Neural cell (in vitro differentiated cells): ENCODE results near the gene UNC79. TPM values are rescaled to one million over a fixed set of nuclear protein-coding genes. Genes with fewer than 3 reads are reported as not detected.

Experiments
- H2AFZ ChIP-seq: fragments of 200-600, 300-800 bp; sonication (generic), shearing (Covaris generic); 2 replicates; pipeline ENCODE4 v1.6.0; 2014; ENCODE audit warnings: low read depth, mild to moderate bottlenecking, antibody characterized with exemption, low read length, moderate library complexity
- H3F3A ChIP-seq: fragments of 200-600 bp; shearing (Covaris generic); 2 replicates; pipeline ENCODE4 v1.6.1; 2016; ENCODE audit warnings: mild to moderate bottlenecking, moderate library complexity, mixed read lengths, antibody characterized with exemption, low read length; ENCODE audit not compliant: insufficient read depth, poor library complexity, severe bottlenecking
- H3K27ac ChIP-seq: fragments of 200-600, 300-800 bp; sonication (generic), shearing (Covaris generic); 2 replicates; pipeline ENCODE4 v1.5.1; 2014; ENCODE audit warnings: mild to moderate bottlenecking, low read length, moderate library complexity
- H3K27me3 ChIP-seq: fragments of 300-800, 200-600 bp; sonication (generic), shearing (Covaris generic); 2 replicates; pipeline ENCODE4 v1.6.0; 2014; ENCODE audit warnings: mild to moderate bottlenecking, low read depth, low read length, moderate library complexity; ENCODE audit not compliant: insufficient read depth
- H3K36me3 ChIP-seq: fragments of 300-800, 200-600 bp; sonication (generic), shearing (Covaris generic); 2 replicates; pipeline ENCODE4 v1.5.1; 2014; ENCODE audit warnings: mild to moderate bottlenecking, antibody characterized with exemption, low read length, moderate library complexity; ENCODE audit not compliant: insufficient read depth
- H3K4me2 ChIP-seq: fragments of 300-800, 200-600 bp; sonication (generic), shearing (Covaris generic); 2 replicates; pipeline ENCODE4 v1.6.0; 2014; ENCODE audit warnings: mild to moderate bottlenecking, low read length
- H3K4me3 ChIP-seq: fragments of 300-800, 200-600 bp; sonication (generic), shearing (Covaris generic); 2 replicates; pipeline ENCODE4 v1.5.1; 2014; ENCODE audit warnings: mild to moderate bottlenecking, low read length, moderate library complexity
- H3K79me2 ChIP-seq: fragments of 200-600 bp; shearing (Covaris generic); replicated peaks from 2 replicates; pipeline ENCODE4 v1.6.0; 2014; ENCODE audit warnings: mild to moderate bottlenecking, low read length, moderate library complexity; ENCODE audit not compliant: insufficient read depth
- H3K9ac ChIP-seq: fragments of 300-800, 200-600 bp; sonication (generic), shearing (Covaris generic); 2 replicates; pipeline ENCODE4 v1.6.1; 2016; ENCODE audit warnings: mild to moderate bottlenecking, low read length, mixed read lengths
- H3K9me2 ChIP-seq: fragments of 200-600 bp; shearing (Covaris generic); 2 replicates; pipeline ENCODE4 v1.6.1; 2016; ENCODE audit warnings: mild to moderate bottlenecking, low read length, mixed read lengths; ENCODE audit not compliant: insufficient read depth
- H3K9me3 ChIP-seq: fragments of 200-600, 300-800 bp; sonication (generic), shearing (Covaris generic); 2 replicates; pipeline ENCODE4 v1.6.1; 2016; ENCODE audit warnings: mild to moderate bottlenecking, mixed run types, low read length, moderate library complexity, mixed read lengths
- H4K20me1 ChIP-seq: fragments of 200-600 bp; shearing (Covaris generic); 2 replicates; pipeline ENCODE4 v1.6.1; 2016; ENCODE audit warnings: mild to moderate bottlenecking, mixed run types; ENCODE audit not compliant: insufficient read depth
- EP300 ChIP-seq: fragments of 450-650 bp; conservative IDR thresholded peaks from 2 replicates; pipeline ENCODE4 v1.6.1; 2014; ENCODE audit warnings: antibody characterized with exemption, mild to moderate bottlenecking, moderate library complexity; ENCODE audit not compliant: poor library complexity, severe bottlenecking
- EZH2 ChIP-seq: fragments of 200-600, 300-800 bp; shearing (Covaris generic), sonication (generic); IDR thresholded peaks from 2 replicates; pipeline ENCODE4 v1.6.1; 2014; ENCODE audit warnings: antibody characterized with exemption, low read length, borderline replicate concordance, mild to moderate bottlenecking; ENCODE audit not compliant: insufficient read depth, poor library complexity, severe bottlenecking
- MXI1 ChIP-seq: fragments of 450-650 bp; conservative IDR thresholded peaks from 2 replicates; pipeline ENCODE4 v1.6.1; 2014; ENCODE audit warnings: antibody characterized with exemption, mild to moderate bottlenecking; ENCODE audit not compliant: poor library complexity, severe bottlenecking
- POLR2AphosphoS5 ChIP-seq: IDR thresholded peaks from 2 replicates; pipeline ENCODE4 v1.6.1; 2012
- RAD21 ChIP-seq: fragments of 450-650 bp; conservative IDR thresholded peaks from 2 replicates; pipeline ENCODE4 v1.6.1; 2014; ENCODE audit warnings: antibody characterized with exemption, mild to moderate bottlenecking, moderate library complexity
- SMC3 ChIP-seq: fragments of 450-650 bp; conservative IDR thresholded peaks from 2 replicates; pipeline ENCODE4 v1.6.1; 2014; ENCODE audit warnings: antibody characterized with exemption, mild to moderate bottlenecking, moderate library complexity; ENCODE audit not compliant: poor library complexity
- TAF1 ChIP-seq: IDR thresholded peaks from 2 replicates; pipeline ENCODE4 v1.6.1; 2012; ENCODE audit warnings: low read depth
- polyA plus RNA-seq: library from polyadenylated mRNA; depleted of rRNA; stranded (reverse); fragments of >200 nt; gene quantifications from 2 replicates; pipeline ENCODE4 v1.2.3, GENCODE V29; 2014
- TF ChIP-seq, protein P1 (sequence below): IDR thresholded peaks from 2 replicates; pipeline ENCODE4 v1.6.1; 2012; ENCODE audit warnings: borderline replicate concordance
- TF ChIP-seq, protein P2 (sequence below): fragments of 450-650 bp; IDR thresholded peaks from 2 replicates; pipeline ENCODE4 v1.5.1; 2014; ENCODE audit warnings: antibody characterized with exemption, mild to moderate bottlenecking, moderate library complexity; ENCODE audit not compliant: poor library complexity, severe bottlenecking

UNC79 gene
- polyA plus RNA-seq, 1 donor from 2014 or later: 22.6 TPM

DNA sequence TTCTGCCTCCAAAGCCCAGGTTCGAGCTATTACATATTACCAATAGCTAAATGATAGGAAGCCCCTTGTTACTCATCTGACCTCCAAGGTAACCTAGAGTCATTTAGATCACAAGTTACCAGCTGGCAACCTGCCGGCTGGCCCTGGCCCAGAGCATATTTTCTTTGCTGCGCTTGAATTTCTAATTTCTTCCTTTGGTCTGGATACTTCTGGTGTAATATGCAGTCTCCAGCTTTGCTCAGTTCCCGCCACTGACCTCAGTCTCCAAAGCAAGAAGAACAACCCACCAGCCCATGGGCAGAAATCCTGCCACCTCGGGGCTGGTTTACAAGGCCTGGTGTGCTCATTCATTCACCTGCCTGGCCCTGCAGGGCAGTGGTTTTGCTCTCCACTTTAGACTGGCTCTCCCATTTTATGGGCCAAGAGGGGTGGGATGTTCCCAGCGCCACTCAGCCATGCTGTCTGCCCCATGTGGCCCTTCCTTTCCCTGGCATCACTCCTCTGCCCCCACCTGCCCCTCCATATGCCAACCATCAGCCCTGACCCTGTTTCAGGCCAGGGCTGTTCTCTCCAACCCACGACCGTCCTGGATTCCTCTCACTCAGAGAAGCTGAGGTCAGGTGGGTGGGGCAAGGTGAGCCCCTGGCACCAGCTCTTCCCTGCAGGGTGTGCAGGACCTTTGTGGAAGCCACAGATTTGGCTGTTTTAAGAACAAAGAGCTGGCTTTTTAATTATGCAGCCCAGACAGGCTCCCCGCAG is 281.5 kb downstream of the UNC79 start:
- Histone ChIP-seq H3K4me2 (no peak overlapping the region), H3F3A (no peaks in the 10 kb centered on the region), H2AFZ (no peak overlapping the region)

DNA sequence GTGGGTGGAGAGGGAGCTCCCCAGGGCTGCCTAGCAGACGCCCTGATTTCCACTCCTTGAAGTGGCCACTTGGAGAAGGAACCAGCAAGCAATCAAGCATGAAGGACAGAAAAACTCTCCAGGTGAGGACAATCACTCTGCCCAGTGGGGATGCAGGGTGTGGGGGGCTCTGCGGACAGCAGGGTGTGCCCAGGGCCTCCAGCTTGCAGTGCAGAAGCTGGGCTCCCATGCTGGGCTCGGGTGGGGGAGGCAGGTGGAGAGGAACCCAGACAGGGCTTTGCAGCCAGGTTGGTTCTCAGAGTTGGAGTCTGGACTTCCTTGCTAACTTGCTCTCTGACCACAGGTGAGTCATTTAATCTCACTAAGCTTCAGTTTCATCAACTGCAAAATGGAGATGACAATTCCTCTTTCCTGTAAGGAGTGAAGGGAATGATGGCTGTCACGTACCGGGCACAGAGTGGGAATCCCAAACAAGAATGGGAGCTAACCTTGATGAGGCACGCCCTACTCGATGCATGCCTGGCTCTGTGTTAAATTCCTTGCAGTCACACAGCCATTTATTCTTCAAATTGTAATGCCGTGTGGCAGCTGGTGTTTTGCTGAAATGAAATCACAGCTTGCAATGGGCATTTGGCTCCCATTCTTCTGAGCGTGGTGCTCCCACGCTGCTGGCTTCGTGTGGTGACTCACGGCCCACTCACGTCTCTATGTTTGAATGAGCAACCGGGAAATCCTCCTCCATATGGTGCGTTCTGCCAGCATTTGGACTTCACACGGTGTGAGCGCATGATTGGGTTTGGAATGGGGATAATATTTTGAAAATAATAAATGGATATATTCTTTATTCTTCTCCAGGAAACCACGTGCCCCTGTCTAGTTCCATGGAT is 282.3 kb downstream of the UNC79 start:
- Histone ChIP-seq H3K4me3 (no peak overlapping the region), H3K79me2 (no peaks in the 10 kb centered on the region), H3K4me2 (no peak overlapping the region), H3K9ac (no peak overlapping the region), H2AFZ (no peak overlapping the region), H3K27ac (no peak overlapping the region), H4K20me1 (no peaks in the 10 kb centered on the region), H3K36me3 (no peaks in the 10 kb centered on the region), H3F3A (no peaks in the 10 kb centered on the region), H3K27me3 (no peaks in the 10 kb centered on the region), H3K9me3 (no peaks in the 10 kb centered on the region), H3K9me2 (no peaks in the 10 kb centered on the region)
- no peak for TF ChIP-seq POLR2AphosphoS5
- TF ChIP-seq MXI1: no peak
- no peak for TF ChIP-seq EZH2
- TF ChIP-seq, protein P1, sequence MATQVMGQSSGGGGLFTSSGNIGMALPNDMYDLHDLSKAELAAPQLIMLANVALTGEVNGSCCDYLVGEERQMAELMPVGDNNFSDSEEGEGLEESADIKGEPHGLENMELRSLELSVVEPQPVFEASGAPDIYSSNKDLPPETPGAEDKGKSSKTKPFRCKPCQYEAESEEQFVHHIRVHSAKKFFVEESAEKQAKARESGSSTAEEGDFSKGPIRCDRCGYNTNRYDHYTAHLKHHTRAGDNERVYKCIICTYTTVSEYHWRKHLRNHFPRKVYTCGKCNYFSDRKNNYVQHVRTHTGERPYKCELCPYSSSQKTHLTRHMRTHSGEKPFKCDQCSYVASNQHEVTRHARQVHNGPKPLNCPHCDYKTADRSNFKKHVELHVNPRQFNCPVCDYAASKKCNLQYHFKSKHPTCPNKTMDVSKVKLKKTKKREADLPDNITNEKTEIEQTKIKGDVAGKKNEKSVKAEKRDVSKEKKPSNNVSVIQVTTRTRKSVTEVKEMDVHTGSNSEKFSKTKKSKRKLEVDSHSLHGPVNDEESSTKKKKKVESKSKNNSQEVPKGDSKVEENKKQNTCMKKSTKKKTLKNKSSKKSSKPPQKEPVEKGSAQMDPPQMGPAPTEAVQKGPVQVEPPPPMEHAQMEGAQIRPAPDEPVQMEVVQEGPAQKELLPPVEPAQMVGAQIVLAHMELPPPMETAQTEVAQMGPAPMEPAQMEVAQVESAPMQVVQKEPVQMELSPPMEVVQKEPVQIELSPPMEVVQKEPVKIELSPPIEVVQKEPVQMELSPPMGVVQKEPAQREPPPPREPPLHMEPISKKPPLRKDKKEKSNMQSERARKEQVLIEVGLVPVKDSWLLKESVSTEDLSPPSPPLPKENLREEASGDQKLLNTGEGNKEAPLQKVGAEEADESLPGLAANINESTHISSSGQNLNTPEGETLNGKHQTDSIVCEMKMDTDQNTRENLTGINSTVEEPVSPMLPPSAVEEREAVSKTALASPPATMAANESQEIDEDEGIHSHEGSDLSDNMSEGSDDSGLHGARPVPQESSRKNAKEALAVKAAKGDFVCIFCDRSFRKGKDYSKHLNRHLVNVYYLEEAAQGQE: no peak
- TF ChIP-seq, protein P2, sequence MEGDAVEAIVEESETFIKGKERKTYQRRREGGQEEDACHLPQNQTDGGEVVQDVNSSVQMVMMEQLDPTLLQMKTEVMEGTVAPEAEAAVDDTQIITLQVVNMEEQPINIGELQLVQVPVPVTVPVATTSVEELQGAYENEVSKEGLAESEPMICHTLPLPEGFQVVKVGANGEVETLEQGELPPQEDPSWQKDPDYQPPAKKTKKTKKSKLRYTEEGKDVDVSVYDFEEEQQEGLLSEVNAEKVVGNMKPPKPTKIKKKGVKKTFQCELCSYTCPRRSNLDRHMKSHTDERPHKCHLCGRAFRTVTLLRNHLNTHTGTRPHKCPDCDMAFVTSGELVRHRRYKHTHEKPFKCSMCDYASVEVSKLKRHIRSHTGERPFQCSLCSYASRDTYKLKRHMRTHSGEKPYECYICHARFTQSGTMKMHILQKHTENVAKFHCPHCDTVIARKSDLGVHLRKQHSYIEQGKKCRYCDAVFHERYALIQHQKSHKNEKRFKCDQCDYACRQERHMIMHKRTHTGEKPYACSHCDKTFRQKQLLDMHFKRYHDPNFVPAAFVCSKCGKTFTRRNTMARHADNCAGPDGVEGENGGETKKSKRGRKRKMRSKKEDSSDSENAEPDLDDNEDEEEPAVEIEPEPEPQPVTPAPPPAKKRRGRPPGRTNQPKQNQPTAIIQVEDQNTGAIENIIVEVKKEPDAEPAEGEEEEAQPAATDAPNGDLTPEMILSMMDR: no peak
- TF ChIP-seq TAF1: no peak
- no peak for TF ChIP-seq RAD21
- no peak for TF ChIP-seq SMC3
- TF ChIP-seq EP300: no peak

More for the DNA sequence above, 281.5 kb downstream of the UNC79 start:
- Histone ChIP-seq H3K9ac (no peak overlapping the region), H3K4me3 (no peak overlapping the region), H3K9me2 (no peaks in the 10 kb centered on the region), H4K20me1 (no peaks in the 10 kb centered on the region), H3K9me3 (no peaks in the 10 kb centered on the region), H3K79me2 (no peaks in the 10 kb centered on the region), H3K36me3 (no peaks in the 10 kb centered on the region), H3K27me3 (no peaks in the 10 kb centered on the region), H3K27ac (no peak overlapping the region)
- TF ChIP-seq, protein P1: no peak
